Pancreas (tissue), 10 donors: ENCODE results near the gene RGL1. TPM values are rescaled to one million over a fixed set of nuclear protein-coding genes. Genes with fewer than 3 reads are reported as not detected.
A peak's percentile ranks its signal among the peaks of the same experiment; 100 is the strongest.

Experiments
- ATAC-seq, 4 donors: fragments of 200-7000 bp; cut with Tn5 transposase; one replicate each; pipeline versions ENCODE4 v1.8.0 to v1.9.1; 2020; ENCODE audit warnings: mild to moderate bottlenecking in 4 of 4, moderate library complexity in 4 of 4
- DNase-seq, 6 donors: peaks; one replicate each; pipeline ENCODE4 v3.0.0-alpha.2; 2020
- FAIRE-seq: peaks from 2 replicates; lab custom pipeline; 2012; peaks lifted over from hg19 to GRCh38; lab: Jason Lieb, UNC
- H3K27ac ChIP-seq, 4 donors: fragments of 200-600 bp; sonication (generic); 1 replicate in 3 of 4; 2 replicates in 1 of 4; pipeline versions ENCODE4 v1.5.0 to v1.8.0; 2020
- H3K27me3 ChIP-seq, 4 donors: fragments of 200-600 bp; one replicate each; pipeline ENCODE4 v1.8.0; 2021
- H3K36me3 ChIP-seq, 3 donors: fragments of 200-600 bp; sonication (generic) in 1 of 3; one replicate each; pipeline versions ENCODE4 v1.5.0 to v1.8.0; 2020 to 2021
- H3K4me1 ChIP-seq, 3 donors: fragments of 200-600 bp; one replicate each; pipeline ENCODE4 v1.8.0; 2021
- H3K4me3 ChIP-seq, 4 donors: fragments of 200-600 bp; sonication (generic) in 2 of 4; one replicate each; pipeline versions ENCODE4 v1.5.0 to v1.8.0; 2020 to 2021
- H3K9me3 ChIP-seq, 4 donors: fragments of 200-600 bp; one replicate each; pipeline ENCODE4 v1.8.0; 2021
- WGBS, 2 donors: extraction: QIAGEN DNeasy Blood & Tissue Kit; methylation state at CpG; one replicate each; pipeline ENCODE4 v1.1.7; 2013; 5-methylcytosine and 5-hydroxymethylcytosine counted together
- intact Hi-C, 3 donors: fragments of 100-400 bp; cut with DNase I; formaldehyde crosslinking; loops; one replicate each; pipeline versions ENCODE4 v1.11.1 to v1.14.2; 2022
- polyA plus RNA-seq, 2 donors: library from polyadenylated mRNA; stranded (reverse); fragments of 200-250 nt; gene quantifications; one replicate each; pipeline ENCODE4 v1.2.3, GENCODE V29; 2013
- total RNA-seq, 6 donors: library from RNA; stranded (reverse); fragmentation: NEBNext Ultra II Directional in 4 of 6; extraction: Animal tissue kit (Norgen Biotek cat#: 25700) in 4 of 6; gene quantifications; one replicate each; pipeline versions ENCODE4 v1.2.1 to v1.2.4, GENCODE V29; 2021 to 2023
- TF ChIP-seq, protein P1 (sequence below), 4 donors: fragments of 200-600 bp; sonication (generic) in 3 of 4; IDR thresholded peaks; one replicate each; pipeline versions ENCODE4 v1.5.0 to v1.8.0; 2021; ENCODE audit warnings: antibody characterized with exemption in 4 of 4
- donor health status: healthy with polysubstance abuse.
- donor health status: DM: no; HTN: no; CAD: no; lungs with moderate emphysema.
- donor health status: DM: no; HTN: no; CAD: no.
- donor health status: control.
- donor health status: control.
- donor health status: Bipolar disorder and iron deficiency.
- donor health status: DM: yes; HTN: yes; CAD: no.
- donor health status: DM: no; HTN: no; CAD: no.
- donor health status: DM: no; HTN: no; CAD: no.
- donor health status: DM: yes; HTN: yes; CAD: no.

RGL1 gene
- total and polyA plus RNA-seq, 8 donors, result 2.8 to 9.1 (median 5.0) TPM

DNA sequence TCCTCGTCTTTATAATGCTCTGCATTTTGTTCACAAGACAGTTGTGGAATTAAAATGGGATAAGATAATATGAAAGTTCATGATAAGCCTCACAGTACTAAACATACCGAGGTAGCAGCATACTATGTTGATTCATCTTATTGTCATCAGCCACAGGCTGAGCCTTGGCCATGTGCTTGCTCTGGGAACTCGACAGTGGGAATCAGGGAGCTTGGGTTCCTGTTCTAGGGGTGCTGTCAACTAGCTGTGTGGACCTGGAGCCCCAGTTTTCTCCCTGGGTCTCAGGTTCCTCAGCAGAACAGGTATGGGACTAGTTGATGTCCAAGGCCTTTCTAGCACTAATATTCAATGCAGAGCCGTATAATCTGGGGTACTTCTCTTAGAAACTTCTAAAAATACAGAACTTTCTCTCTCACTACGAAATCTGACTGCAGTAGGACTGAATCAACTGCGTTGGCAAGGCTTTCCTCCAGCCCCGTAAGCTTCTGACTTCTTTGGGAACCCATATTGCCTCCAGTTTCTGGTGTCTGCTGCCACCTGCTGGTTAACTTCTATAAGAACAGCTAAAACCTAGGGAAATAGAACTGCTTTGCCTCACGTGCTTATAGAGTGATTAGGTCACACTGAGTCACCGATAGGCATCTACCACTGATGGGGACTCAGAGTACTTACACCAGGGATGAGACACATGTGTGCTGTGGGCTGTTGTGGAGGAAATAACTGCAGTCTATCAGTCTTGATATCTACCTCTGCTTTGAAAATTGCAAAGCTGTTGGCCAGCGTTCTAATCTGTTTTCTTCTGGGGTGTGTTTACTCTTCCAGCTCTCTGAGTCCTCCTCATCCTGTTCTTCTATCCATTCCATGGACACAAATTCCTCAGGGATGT is 110.9 kb downstream of the RGL1 start:
- Histone ChIP-seq H3K4me3 (no peak overlapping the region), H3K4me1 (peaks cover 0 to 3% (median 0%) of the 10 kb centered on the region in 3 donors), H3K27ac (no peak overlapping the region), H3K36me3 (peaks cover 0 to 5% (median 0%) of the 10 kb centered on the region in 3 donors), H3K27me3 (no peaks in the 10 kb centered on the region), H3K9me3 (no peaks in the 10 kb centered on the region)
- FAIRE-seq, result no peak
- intact Hi-C loops, result loop anchor here in 2 of 3 donors (5.0 to 10.0 kb wide), 2 partner anchors 261 to 264 kb away; partner anchors contain the start of gene APOBEC4 (in 2 of the 2)
- WGBS, 2 donors, result 10 to 12% methylated on average over 10 of the region's 10 CpGs
- peak; percentile 91 to 94 (median 93) for ATAC-seq
- DNase-seq, result peak in 4 of 6 donors; percentile 51 to 77 (median 60)
- TF ChIP-seq, protein P1, sequence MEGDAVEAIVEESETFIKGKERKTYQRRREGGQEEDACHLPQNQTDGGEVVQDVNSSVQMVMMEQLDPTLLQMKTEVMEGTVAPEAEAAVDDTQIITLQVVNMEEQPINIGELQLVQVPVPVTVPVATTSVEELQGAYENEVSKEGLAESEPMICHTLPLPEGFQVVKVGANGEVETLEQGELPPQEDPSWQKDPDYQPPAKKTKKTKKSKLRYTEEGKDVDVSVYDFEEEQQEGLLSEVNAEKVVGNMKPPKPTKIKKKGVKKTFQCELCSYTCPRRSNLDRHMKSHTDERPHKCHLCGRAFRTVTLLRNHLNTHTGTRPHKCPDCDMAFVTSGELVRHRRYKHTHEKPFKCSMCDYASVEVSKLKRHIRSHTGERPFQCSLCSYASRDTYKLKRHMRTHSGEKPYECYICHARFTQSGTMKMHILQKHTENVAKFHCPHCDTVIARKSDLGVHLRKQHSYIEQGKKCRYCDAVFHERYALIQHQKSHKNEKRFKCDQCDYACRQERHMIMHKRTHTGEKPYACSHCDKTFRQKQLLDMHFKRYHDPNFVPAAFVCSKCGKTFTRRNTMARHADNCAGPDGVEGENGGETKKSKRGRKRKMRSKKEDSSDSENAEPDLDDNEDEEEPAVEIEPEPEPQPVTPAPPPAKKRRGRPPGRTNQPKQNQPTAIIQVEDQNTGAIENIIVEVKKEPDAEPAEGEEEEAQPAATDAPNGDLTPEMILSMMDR (IDR thresholded peaks at IDR 0.05), result peak; percentile 56 to 81 (median 78)

DNA sequence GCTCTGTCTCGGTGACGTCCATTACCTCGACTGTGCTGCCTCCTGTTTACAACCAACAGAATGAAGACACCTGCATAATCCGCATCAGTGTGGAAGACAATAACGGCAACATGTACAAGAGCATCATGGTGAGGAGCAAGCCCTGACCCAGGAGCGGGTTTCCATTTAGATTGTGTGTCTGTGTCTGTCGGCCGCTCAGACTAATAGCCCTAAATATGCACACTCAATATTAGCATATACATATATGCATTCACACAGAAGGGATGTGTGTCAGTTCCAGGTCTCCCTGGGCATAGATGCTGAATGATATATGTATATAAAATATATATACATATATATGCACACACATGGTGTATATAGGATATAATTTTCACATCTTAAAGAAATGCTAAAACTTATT is 111.7 kb downstream of the RGL1 start:
- no peak overlapping the region for H3K4me3 ChIP-seq
- intact Hi-C loops, result loop anchor here in 2 of 3 donors (5.0 to 10.0 kb wide), 2 partner anchors 262 to 264 kb away; partner anchors contain the start of gene APOBEC4 (in 2 of the 2)
- ATAC-seq (no peak), DNase-seq (no peak), FAIRE-seq (no peak)
- 73 to 83% methylated on average over 8 of the region's 8 CpGs for WGBS, 2 donors
- no peaks in the 10 kb centered on the region for H3K27me3 ChIP-seq
- no peak overlapping the region for H3K27ac ChIP-seq
- H3K9me3 ChIP-seq, result no peaks in the 10 kb centered on the region
- TF ChIP-seq, protein P1 (IDR thresholded peaks at IDR 0.05), result no peak
- peaks cover 0 to 3% (median 0%) of the 10 kb centered on the region in 3 donors for H3K4me1 ChIP-seq
- H3K36me3 ChIP-seq, result peaks cover 0 to 5% (median 0%) of the 10 kb centered on the region in 3 donors

- no peak for DNase-seq
- no peak overlapping the region for H3K27ac ChIP-seq
- H3K4me3 ChIP-seq, result no peak overlapping the region
- no peak for FAIRE-seq
- intact Hi-C loops, result loop anchor here in 2 of 3 donors (5.0 to 10.0 kb wide), 2 partner anchors 264 to 266 kb away; partner anchors contain the start of gene APOBEC4 (in 2 of the 2)
- no peaks in the 10 kb centered on the region for H3K27me3 ChIP-seq
- TF ChIP-seq, protein P1 (IDR thresholded peaks at IDR 0.05), result no peak
- H3K36me3 ChIP-seq, result peaks cover 0 to 5% (median 0%) of the 10 kb centered on the region in 3 donors
- WGBS, 2 donors, result 44 to 58% methylated on average over 6 of the region's 6 CpGs
- ATAC-seq, result peak in 3 of 4 donors; percentile 11 to 45 (median 36)
- H3K4me1 ChIP-seq, result peaks cover 0 to 3% (median 0%) of the 10 kb centered on the region in 3 donors
- H3K9me3 ChIP-seq, result no peaks in the 10 kb centered on the region
Measured at GRCh38 chr1:183918589-183918988, 113.7 kb downstream of the RGL1 start.

GRCh38 chr1:183920651-183921050 is 115.7 kb downstream of the RGL1 start:
- Histone ChIP-seq H3K36me3 (peaks cover 0 to 5% (median 0%) of the 10 kb centered on the region in 3 donors), H3K4me1 (peaks cover 0 to 3% (median 0%) of the 10 kb centered on the region in 3 donors), H3K27ac (no peak overlapping the region), H3K9me3 (no peaks in the 10 kb centered on the region), H3K4me3 (no peak overlapping the region), H3K27me3 (no peaks in the 10 kb centered on the region)
- no peak for ATAC-seq
- intact Hi-C loops, result no loop called here
- TF ChIP-seq, protein P1 (IDR thresholded peaks at IDR 0.05), result no peak
- FAIRE-seq, result no peak
- DNase-seq, result no peak
- 53 to 56% methylated on average over 3 of the region's 3 CpGs for WGBS, 2 donors
